ENCODE measurements around the gene SEMA4D. TPM values are rescaled to one million over a fixed set of nuclear protein-coding genes. Genes with fewer than 3 reads are reported as not detected.

The SEMA4D gene
- total RNA-seq, 1 donor from 2014 or later, result 2.9 TPM

DNA sequence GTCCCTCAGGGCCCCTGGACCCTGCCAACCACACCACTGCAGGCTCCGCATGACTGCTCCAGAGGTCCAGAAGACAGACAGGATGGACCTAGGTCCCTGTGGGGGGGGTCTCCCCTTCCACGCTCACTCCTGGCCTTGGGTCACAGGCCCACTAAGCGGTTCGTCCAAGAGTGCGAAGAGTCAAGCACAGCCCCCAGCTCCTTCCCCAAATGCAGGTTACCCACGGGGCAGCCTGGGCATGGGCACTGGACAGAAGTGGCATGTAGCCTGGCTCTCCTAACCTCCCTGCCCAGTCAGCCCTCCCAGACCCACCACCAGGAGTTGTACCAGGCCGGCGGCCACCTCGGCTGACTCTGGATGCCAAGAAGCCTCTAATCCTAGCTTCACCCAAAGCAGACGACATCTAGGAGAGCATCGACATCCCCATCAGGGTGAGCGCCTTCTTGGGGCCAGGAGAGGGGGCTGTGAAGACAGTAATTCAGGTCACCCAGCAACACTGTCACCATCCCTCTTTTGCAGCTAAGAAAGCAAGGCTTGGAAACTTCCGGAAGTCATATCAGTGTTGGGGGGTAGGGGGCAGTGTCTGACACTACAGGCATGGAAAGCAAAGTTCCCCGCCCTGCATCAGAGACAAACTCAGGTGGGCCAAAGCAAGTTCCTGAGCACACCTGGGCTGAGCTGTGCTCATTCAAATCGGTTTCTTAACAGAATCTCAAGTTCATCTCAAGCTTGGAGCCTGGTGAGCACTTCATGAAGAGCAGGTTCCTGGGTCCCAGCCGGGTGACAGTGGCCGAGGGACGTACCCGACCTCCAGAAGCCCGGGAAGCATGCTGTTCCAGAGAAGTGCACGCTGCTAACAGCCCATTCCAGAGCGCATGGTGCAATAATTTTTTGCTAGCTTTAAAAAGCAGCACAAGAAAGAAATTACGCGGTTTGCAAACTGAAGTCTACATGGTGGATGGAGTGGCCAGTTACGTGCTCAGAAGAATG lies 68.7 kb downstream of the SEMA4D start:
- DNase-seq, result peak; percentile 35

DNA sequence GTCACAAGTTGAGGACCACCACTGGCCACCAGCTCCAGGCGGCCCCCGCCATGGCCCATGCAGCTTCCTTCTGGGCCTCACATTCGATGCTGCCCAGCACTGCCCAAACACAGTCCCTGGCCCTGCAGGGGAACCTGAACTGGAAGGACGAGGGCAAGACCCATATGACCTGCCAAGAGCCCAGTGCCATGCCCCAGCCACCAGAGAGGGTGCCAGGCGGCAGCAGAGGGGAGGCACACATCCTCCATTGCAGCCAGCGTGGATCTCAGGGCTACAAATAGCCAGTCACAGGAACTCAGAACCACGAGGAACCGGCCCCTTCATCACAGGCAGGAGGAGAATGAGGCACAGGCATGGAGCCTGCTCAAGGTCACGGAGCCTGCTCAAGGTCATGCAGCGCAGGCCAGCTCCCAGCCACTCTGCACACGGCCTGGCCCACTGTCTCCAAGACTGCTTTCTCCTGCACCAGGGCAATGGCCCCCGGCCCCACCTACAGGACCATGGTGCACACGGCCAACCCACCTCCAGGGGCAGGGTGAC lies 69.6 kb downstream of the SEMA4D start:
- no peak for DNase-seq

DNA sequence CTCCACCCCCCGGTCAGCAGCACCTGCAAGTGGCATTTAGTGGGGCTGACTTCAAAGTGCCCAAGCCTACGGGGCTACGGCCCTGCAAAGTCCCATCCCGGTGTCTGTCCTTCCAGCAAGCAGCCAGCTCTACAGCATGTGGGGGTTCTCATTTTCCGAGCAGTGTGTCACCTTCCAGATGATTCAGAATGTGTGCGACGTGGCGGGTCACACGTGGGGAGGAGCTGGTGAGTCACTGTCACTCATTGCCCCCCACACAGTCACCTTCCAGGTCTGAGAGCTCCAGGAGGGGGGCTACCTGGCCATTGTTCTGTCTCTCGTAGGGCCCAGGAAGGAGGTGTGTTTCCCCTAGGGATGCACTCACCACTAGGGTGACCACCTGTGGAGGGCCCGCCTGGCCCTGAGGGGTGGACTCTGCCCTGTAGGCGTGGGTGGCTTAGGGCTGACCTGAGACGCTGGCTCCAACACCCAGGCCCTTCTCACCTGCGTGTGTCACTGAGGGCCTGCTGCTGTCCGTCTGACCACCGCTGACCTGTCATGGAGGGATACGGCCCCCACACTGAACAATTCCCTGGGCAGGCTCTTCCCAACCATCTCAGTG lies 70.2 kb downstream of the SEMA4D start:
- no peak for DNase-seq

DNA sequence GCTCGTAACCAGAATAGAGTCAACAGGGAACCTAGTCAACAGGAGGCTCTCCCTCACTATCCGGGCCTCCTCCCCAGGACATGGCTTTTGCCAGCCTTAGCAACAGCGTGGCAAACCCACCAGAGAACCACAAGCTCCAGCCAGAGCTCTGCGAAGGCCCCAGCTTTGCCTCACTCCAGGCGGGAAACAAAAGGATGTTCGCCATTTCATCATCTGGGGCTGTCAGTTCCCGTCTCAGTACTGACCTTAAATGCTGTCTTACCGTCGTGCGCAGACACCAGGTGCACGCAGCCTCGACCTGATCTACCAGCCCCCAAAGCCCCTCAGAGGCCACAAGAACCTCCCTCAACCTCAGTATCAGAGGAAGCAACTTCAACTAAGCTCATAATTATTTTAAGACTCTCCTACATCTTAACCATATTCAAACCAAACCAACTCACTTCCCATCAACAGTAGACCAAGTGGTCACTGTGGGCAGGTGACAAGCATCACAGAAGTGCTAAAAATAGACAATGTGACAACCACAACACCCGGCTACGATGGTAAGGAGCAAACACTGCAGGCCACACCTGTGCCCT lies 71.4 kb downstream of the SEMA4D start:
- no peak for DNase-seq

DNA sequence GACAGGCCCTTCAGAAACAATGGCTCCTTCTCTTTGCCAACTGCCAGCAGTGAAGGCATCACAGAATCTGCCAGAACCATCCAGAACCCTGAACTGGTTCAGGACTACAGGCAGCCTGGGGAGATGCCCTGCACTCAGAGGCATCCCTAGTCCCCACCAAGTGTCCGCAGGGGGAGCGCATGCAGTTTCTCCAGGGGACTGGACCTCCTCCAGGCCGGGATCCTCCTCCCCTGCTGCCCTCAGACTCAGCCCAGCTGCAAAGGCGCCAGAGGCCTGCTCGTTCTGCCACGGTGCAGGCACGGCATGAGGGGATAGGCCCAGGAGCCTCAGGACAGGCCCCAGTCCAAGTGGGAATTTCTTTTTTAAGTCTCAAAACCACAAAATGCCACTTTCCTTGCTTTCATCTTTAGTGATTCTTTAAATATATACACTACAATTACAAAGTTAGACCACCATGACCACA lies 72.0 kb downstream of the SEMA4D start:
- no peak for DNase-seq

DNA sequence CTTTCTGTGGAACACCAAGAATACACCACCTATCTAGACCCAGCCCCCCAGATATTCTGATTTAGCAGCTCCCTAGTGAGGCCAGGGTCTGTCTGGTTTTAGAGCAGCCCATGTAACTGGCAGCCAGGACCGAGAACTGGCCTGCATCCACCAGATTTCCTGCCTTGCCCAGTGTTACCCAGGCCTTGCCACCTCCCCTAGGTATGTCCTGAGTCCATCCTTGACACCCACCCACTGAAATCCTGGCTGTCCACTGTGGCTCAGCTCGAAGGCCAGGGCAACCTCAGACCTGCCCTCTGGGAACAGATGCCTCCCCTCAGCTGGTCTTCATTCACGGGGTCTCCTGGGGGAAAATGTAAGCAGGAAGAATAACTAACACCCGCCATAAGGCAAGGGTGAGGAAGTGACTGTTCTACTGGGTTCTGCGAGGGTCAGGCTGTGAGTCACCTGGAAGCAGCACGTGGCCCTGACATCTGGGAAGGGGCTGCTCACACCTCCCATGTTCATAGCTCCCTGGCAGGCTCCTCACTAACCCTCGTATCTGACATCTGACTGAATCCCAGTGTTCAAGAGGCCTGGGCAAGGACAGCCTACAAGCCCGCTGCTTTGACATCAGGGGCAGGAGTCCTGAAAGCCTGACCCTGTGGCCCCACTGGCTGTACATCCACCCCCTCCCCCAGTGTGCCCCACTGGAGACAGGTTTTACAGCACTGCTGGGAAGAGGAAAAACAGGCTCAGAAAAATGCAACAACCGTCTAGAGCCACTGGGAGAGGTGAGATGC lies 72.7 kb downstream of the SEMA4D start:
- DNase-seq, result peak; percentile 60

DNA sequence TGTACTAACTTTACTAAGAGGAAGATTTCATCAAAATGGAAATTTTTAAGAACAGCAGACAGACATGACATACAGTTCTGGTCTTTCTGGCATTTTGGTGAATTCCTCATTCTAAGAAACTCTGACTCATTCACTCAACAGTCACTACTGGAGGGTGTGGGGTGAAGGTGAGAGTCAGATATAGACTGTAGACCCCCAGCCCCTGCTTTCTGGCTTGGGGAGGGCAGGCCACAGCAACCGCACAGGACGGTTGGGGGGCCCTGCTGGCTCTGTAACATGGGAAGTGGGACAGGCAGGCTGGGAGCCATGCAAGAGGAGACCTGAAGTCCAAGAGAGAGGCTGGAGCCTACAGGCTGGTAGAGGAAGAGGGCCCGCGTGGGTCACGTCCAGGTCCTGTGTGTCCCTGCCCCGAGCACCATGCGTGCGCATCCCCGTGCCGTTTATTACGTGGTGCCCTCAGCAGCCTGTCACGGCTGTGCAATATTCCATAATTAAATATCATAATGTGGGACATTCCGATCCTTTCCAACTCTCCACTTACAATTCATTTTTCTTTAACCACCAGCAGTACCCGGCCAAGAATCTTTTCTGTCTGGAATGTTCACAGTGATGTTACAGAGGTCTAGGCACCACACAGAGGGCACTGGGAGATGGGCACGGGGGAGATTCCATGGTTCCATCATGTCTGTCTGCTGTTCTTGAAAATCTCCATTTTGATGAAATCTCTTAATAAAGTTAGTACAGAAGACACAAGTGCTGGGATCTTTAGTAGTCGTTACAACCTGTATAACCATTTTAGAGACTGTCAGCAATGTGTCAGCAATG lies 75.5 kb downstream of the SEMA4D start:
- DNase-seq, result no peak

DNA sequence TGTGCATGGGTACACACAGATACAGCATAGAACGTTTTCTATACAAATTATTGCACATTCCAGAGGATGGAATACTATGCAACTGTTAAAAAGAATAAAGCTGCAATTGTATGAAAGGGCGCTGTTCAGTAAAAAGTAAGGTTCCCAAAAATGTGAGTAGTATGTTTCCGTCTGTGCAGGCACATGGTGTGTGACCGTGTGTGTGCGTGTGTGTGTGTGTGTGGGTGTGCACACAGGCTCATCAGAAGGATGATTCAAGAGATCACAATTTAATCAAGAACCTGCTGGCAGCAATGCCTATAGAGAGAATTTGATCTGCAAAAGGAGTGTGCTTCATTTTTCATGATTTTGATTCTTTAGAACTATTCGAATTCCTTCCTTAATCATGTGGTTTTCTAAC lies 76.3 kb downstream of the SEMA4D start:
- DNase-seq, result no peak

DNA sequence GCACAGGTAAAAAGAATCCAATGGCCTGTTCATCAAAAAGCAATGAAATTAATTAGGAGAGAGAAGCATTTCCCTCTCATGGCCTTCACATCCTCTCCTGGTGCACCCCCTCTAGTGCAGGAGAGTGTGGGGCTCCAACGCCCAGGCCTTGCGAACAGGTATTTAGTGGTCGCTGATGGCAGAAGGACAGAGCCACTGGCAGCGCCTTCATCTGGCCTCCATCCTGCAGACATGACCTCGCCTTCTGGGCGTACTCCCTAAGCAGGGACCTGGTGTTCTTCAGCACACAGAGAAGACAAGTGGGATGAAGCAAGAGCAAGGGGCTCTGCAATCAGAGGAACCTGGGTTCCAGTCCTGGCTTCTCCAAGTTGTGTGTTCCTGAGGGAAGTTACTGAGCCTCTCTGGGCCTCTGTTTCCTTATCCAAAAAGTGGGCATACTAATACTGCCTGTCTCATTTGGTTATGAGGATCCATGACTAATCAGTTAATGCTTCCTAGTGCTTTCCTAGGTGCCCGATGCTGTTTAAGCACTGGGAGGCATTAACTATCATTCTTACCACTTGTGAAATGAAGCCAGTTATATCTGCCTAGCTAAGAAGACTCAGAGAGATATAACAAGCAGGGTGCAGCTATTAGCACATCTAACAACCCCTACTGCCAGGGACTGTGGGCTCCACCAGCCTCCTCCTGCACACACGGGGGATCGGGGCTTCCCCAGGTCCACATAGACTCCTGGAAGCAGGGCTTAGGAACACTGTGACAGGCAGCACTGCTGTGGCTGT lies 77.3 kb downstream of the SEMA4D start:
- DNase-seq, result no peak

DNA sequence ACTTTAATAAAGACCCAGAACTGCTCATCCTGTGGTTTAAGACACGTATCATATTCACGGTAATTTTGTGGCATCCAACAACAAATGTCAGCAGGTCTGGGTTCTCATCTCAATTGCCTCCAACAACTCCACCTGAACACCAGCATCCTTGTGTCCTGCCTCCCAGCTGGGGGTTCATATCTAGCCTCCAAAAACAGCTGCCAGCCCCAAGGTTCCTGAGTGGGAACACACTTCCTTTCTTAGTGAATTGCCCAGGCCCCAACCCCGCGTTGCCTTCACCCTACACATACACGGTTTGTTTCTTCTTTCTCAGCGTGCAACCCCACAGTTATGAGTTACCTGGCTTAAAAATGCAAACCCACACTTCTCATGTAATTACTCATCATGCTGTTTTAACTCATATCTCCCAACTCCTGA lies 77.9 kb downstream of the SEMA4D start:
- DNase-seq, result no peak

DNA sequence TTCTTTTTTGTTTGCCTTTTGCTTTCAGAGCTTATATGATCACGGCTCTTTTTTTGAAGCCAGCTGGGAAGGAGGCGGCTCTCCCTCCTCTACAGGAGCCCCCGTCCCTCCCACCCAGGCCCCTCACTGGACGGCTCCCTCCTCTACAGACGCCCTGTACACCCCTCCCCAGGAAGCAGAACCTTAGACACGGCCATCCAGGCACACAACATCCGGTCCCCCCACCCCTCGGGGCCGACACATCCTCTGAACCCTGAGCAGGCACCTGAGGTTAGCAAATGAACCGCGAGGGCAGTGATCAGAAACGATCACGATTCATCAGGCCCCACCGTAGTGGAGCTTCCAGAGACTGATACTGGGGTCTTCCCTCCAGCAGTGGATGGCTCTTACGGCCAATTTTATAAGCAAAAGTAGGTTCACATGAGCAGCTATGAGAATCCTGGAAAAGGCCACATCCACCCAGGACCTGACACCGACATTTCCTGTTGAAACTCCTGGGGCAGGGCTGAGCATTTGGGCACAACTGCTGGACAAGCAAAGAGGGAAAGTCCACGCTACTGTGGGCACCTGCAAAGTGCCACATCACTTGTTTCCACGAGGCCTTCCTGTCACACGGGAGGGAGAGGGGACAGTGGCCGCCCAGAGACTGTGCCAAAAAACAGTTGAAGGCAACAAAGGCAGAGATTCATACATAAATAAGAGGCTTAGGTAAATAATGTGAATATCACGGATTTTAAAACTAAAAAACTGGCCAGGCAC lies 78.9 kb downstream of the SEMA4D start:
- no peak for DNase-seq

DNA sequence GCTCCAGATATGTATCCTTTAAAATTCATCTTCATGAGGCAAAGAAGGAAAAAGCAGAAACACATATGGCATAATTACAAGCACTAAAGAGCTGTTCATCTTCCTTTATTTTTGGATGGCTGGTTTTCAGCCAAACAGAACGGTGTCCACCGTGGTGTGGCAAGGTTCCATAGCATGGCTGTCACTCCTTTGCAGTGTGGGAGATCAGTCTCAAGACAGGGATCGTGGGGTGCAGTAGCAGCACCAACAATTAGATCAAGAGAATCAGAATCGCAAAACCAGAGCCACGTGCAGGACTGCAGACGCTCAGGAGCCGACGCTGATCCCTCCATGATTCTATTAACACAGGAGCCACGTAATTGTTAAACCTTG lies 79.5 kb downstream of the SEMA4D start:
- no peak for DNase-seq

DNA sequence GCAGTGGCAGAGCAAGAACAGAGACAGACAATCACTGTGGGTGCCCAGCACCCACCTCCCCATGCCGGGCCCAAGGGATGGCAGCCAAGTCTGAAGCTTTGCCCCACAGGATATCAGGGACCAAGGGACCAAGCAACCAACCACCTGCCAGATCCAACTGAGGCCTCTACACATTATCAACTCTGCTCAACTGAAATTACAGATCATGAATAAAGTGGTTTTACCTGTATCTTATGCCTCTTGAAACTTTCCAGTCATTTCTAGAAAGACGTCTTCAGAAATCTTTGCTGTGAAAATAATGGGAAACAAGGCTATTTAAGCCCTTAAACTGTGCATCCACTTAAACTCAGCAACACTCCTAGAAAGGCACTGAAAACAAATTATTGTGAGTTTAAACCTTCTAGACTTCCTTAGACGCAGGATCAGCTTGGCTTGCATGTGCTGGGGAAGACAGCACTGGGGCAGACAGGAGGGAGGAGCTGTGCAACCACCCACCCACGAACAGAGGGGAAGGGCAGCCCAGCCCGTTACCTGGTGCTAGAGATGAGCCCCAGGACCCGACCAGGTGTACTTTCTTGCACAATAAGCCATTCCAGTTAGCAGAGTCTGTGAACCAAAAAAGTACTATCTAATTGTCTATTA lies 80.0 kb downstream of the SEMA4D start:
- DNase-seq, result no peak

DNA sequence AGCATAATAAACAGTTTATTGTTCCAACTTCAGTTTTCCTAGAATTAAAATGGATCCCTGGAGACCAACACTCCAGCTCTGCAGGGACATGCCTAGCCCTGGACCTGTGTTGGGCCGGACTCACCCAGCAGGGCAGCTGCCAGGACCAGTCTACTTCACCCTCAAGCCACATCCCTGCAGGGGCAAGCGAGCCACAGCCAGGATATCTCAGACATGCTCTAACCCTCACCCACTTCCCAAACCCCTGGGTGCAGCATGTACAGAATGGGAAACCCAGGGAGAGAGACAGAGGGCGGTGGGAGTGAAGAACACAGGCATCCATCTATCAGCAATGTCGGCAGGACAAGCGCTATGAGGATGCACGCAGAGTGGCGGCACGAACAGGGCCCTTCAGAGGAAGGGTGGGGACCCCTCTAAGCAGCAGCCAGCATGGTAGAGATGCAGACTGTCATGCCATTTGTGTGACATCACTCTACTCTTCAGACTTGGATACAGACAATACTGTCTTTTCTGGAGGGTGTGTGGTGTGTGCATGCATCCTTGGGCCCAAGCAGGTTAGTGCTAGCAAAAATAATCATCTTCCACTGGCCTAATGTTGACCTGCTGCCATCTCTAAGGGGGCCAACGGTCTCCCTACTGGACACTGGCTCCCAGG lies 83.1 kb downstream of the SEMA4D start:
- no peak for DNase-seq

DNA sequence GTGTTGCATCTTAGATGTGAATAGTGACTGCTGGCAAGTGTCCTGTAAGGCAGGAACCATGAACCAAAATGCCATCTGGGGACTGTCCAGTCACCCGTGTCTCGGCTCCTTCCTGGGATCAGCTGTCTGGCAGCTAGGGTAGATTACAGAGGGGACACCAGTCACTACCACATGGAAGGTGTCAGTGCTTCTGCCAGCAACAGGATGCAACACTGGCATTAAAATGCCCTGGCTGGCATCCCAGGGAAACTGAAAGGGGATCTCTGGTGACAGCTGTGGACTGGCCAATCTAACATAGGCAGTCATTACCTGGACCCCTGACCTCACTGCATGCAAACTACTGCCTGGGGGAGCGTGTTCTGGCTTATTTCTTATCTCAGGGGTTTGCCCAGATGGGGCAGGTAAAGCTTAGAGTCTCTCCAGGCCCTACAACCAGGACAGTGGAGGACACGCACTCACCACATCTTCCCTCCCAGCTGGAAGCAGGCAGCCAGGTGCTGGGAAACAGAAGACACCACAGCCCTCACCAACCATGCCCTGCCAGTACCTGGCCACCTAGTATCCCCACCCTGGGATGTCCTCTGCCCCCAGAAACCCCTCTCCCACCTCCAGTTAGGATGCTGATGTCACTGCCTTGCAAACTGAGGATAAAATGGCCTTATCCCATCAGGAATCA lies 83.8 kb downstream of the SEMA4D start:
- DNase-seq, result no peak

DNA sequence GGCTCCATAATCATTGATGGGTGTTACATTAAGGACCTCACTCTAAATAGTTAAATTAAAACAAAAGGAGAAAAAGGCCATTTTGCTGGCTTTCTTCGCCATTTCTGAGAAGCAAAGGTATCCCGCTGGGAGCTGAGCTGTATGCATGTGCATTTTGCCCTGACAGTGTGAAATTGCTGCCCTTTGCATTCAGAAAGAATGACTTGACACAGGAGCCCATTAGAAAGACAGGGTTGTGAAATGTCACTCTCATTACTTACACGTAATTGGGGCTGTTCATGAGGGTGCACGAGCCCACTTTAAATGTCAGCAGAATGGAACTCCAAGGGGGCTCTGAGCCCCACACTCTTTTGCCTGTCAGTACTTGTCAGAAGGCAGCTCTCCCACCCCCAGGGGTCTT lies 85.0 kb downstream of the SEMA4D start:
- no peak for DNase-seq

DNA sequence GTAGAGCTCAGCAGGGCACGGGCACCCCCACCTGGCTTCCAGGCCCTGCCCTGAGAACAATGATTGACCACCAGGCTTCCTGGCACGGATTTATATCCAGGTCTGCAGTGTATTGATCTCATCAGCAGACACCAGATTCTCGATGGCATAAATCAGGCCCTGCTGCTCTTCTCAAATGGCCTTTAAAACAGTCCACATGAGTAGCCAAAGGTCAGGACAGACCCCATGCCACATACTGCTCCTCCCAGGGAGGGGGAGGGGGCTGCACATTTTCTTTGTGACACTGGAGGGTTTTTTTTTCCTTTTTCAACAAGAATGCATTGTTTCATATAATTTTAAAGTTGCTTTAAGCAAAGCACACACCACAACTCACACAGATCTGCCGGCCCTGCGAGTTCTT lies 85.4 kb downstream of the SEMA4D start:
- DNase-seq, result no peak

DNA sequence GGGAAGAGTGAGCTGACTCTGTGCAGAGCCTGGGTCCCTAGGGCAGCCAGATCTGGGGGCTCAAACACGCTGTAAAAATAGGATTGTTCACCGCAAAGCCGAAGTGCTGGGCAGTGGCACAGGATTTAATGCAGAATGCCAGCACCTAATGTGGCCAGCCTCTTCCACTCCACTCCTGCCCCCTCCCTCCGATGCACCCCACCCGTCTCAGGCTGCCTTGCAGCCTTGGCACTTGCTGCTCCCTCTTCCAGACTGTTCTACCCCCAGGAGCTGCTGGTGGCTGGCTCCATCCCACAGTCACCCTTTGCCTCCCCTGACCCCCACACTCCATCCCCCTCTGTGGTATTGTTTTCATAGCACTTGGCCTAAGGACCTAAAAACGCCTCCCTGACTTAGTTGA lies 86.2 kb downstream of the SEMA4D start:
- no peak for DNase-seq
